Muscle layer of colon (tissue), 2 donors: ENCODE results near the gene TFB1M.
A peak's percentile ranks its signal among the peaks of the same experiment; 100 is the strongest.
"Not testable (repeated sequence)": the region's sequence is repeated elsewhere in the genome, so short reads cannot be mapped to it uniquely, and the experiment has no call there.

Experiments
- H3K27ac ChIP-seq: one replicate; pipeline ENCODE4 v1.7.0; 2013; ENCODE audit warnings: low read depth, mild to moderate bottlenecking, low read length, moderate library complexity
- H3K27me3 ChIP-seq, 2 donors: one replicate each; pipeline ENCODE4 v1.7.0; 2013; ENCODE audit warnings: low read length in 2 of 2, mild to moderate bottlenecking in 2 of 2; ENCODE audit not compliant: insufficient read depth in 2 of 2, control insufficient read depth in 1 of 2
- H3K36me3 ChIP-seq: one replicate; pipeline ENCODE4 v1.7.0; 2013; ENCODE audit warnings: mild to moderate bottlenecking, low read length; ENCODE audit not compliant: insufficient read depth
- H3K4me1 ChIP-seq: one replicate; pipeline ENCODE4 v1.7.0; 2013; ENCODE audit warnings: mild to moderate bottlenecking, low read length; ENCODE audit not compliant: insufficient read depth
- H3K4me3 ChIP-seq, 2 donors: one replicate each; pipeline ENCODE4 v1.7.0; 2013; ENCODE audit warnings: low read length in 2 of 2, low read depth in 1 of 2, mild to moderate bottlenecking in 1 of 2, moderate library complexity in 1 of 2
- H3K9ac ChIP-seq: one replicate; pipeline ENCODE4 v1.7.0; 2013; ENCODE audit warnings: low read length
- H3K9me3 ChIP-seq: one replicate; pipeline ENCODE4 v1.7.0; 2013; ENCODE audit warnings: mild to moderate bottlenecking, low read length
- donor health status: abdominal sarcoma.
- donor health status: Adenocarcinoma of cecum.

The TFB1M gene

DNA sequence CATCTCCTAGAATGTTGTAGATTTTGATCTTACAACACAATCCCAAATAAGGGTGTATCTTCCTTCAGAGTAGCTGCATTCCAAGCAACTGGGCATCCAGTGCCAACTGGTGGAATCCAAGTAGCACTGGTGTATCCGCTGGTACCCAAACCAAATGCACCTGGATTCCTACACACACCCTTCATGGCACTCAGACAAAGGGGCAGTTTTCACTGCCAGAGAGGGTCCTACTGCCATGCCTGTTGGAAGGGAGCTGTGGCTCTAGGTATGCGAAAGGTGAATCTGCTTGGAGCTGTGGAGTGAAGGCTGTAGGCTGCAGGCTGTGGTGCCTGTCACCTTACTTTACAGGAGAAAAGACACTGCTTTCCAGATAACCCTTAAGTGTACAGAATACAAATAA lies 67.5 kb downstream of the TFB1M start:
- peaks cover 13% of the 10 kb centered on the region for H3K4me1 ChIP-seq
- no peaks in the 10 kb centered on the region for H3K27me3 ChIP-seq
- no peak overlapping the region for H3K4me3 ChIP-seq
- H3K27ac ChIP-seq, result no peak overlapping the region
- no peak overlapping the region for H3K9ac ChIP-seq
- no peaks in the 10 kb centered on the region for H3K9me3 ChIP-seq
- H3K36me3 ChIP-seq, result peaks cover 14% of the 10 kb centered on the region

DNA sequence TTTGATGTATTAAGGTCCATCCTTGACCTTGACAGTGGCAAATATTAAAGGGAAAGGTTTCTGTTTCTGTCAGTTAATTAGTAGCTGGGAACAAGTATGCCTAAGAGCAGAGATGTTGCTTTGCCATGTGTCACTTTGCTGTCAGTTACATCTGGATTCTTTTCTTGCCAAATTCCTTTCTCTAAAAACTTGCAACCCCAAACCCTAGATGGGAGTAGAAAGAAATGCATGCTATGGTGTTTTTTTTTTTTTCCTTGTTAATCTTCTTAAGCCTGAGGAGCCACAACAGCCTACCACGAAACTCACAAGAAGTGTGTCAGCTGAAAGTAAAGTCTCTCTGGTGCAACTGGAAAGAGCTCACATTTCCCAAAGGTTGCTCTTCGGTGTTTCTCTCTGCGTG lies 68.5 kb downstream of the TFB1M start:
- Histone ChIP-seq H3K27ac (no peak overlapping the region), H3K9ac (no peak overlapping the region)

DNA sequence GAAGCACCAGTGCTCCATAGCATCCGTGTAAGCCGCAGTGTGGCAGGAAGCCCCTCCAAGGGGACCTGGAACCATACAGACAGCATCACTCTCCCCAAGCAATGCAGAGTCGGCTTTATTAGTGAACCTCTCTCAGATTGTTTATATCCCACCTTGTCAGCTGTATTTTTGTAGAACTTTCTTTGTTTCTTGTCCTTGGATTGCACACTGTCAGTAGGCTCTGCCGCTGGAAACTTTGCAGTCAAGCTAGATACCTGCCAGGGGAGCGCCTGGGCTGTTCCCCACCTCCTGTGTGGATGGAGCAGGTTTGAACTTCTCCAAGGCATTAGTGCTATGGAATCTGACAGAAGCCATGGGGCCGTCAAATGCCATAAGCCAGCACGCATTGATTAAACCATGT lies 69.1 kb downstream of the TFB1M start:
- Histone ChIP-seq H3K27me3 (no peaks in the 10 kb centered on the region), H3K4me3 (no peak overlapping the region), H3K36me3 (peaks cover 11% of the 10 kb centered on the region), H3K27ac (no peak overlapping the region), H3K9me3 (no peaks in the 10 kb centered on the region), H3K9ac (no peak overlapping the region), H3K4me1 (peaks cover 30% of the 10 kb centered on the region)

More for the DNA sequence above, 68.5 kb downstream of the TFB1M start:
- Histone ChIP-seq H3K4me1 (peaks cover 23% of the 10 kb centered on the region), H3K36me3 (peaks cover 14% of the 10 kb centered on the region), H3K4me3 (no peak overlapping the region), H3K27me3 (no peaks in the 10 kb centered on the region), H3K9me3 (no peaks in the 10 kb centered on the region)

DNA sequence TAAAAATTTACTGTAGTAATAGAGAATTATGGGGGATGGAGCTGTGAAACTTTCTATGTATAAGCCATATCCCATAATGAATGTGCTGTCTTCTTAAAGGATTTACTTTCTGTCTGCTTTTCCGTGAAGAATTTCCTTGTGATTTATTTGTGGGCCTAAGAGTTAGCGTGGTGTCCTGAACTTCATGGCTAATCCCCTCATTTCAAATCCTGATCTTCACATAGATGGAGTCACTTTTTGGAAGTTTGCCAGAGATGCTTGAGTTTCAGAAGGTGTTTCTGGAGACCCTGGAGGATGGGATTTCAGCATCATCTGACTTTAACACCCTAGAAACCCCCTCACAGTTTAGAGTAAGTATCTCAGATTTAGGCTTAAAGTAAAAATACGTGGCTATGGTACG lies 69.8 kb downstream of the TFB1M start:
- H3K4me3 ChIP-seq, result no peak overlapping the region
- no peak overlapping the region for H3K9ac ChIP-seq
- H3K4me1 ChIP-seq, result peaks cover 31% of the 10 kb centered on the region
- H3K9me3 ChIP-seq, result no peaks in the 10 kb centered on the region
- H3K36me3 ChIP-seq, result peaks cover 4% of the 10 kb centered on the region
- H3K27me3 ChIP-seq, result no peaks in the 10 kb centered on the region
- H3K27ac ChIP-seq, result no peak overlapping the region

DNA sequence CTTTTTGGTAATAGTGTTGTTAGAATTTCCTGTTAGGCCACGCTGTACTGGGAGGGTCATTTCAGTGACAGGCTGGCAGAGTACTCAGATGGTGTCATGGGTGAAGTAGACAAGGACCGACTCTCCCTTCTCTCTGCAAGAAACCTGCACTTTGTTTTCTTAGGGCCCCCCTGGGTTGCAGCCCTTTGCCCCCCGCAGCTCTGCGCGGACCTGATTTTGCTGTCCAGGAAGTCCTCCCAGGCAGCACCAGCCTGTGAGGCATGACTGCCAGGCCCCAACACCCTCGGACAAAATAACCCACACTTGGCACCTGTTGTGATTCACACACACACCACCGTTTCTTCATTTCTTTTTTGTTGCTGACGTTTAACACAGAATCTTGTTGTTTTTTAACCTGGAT lies 72.3 kb downstream of the TFB1M start:
- H3K9me3 ChIP-seq, result no peaks in the 10 kb centered on the region
- no peaks in the 10 kb centered on the region for H3K27me3 ChIP-seq
- no peak overlapping the region for H3K9ac ChIP-seq
- peak overlapping the region; percentile 40 for H3K27ac ChIP-seq
- peaks cover 23% of the 10 kb centered on the region for H3K4me1 ChIP-seq
- H3K36me3 ChIP-seq, result no peaks in the 10 kb centered on the region
- no peak overlapping the region for H3K4me3 ChIP-seq

DNA sequence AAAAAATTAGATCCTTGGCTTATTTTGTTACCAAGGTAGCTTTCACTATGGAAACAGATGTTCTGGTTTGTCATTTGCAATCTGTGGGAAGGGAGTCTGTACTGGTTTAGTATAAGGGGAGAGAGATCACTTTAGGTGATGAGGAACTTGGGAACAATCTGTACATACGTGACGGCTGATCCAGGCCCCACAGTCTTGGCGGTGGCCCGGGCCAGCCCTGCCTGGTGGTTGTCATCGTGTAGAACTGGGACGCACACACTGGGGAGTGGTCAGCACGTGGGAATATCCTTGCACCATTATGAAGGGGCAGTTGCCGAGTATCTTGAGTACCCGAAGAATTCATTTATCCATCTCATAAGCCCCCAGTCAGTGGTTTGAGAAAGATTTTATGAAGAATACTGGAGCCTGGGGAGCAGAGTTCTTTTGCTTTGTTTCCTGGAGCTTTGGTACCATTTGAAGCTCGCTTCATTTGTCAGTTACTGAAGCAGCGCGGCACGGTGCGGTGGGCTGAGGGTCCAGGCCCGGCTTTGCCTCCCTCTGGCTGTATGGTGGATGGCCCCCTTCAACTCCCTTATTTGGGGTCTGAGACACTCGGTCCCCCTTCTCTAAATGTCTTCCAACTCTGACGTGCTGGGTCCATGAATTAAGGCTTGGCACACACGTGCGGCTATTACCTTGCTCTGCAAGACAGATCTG lies 73.2 kb downstream of the TFB1M start:
- Histone ChIP-seq H3K36me3 (no peaks in the 10 kb centered on the region), H3K27ac (peak overlapping the region; percentile 40), H3K4me3 (no peak overlapping the region), H3K4me1 (peaks cover 23% of the 10 kb centered on the region), H3K9ac (no peak overlapping the region), H3K9me3 (no peaks in the 10 kb centered on the region), H3K27me3 (no peaks in the 10 kb centered on the region)

DNA sequence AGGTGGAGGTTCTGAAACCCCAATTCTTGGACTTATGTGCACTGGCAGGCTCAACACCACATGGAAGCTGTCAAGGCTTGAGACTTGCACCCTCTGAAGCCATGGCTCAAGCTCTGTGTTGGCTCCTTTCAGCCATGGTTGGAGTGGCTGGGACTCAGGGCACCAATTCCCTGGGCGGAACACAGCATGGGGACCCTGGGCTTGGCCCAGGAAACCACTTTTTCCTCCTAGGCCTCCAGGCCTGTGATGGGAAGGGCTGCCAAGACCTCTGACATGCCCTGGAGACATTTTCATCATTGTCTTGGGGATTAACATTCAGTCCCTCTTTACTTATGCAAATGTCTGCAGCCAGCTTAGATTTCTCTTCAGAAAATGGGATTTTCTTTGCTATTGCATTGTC lies 76.7 kb downstream of the TFB1M start:
- Histone ChIP-seq H3K36me3 (no peaks in the 10 kb centered on the region), H3K4me1 (peaks cover 44% of the 10 kb centered on the region), H3K4me3 (no peak overlapping the region), H3K9me3 (no peaks in the 10 kb centered on the region), H3K27ac (no peak overlapping the region), H3K9ac (no peak overlapping the region), H3K27me3 (no peaks in the 10 kb centered on the region)

DNA sequence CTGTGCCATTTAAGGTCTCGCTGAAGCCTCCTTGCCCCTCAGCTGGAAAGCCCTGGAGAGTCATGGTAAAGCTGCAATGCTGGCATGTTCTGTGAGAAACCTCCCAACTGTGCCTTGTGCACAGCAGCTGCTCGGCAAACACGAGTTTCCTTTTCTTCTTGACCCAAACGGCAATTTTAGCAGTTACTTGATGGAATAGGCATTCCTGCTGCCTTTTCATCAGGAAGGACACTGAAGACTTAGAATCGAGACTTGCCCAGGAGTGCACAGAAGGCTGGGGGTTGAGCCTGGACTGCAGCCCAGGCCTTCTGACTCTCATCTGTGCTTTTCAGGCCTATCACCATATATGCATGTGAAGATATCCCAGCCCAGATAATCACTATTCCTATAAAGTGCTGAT lies 79.2 kb downstream of the TFB1M start:
- no peaks in the 10 kb centered on the region for H3K27me3 ChIP-seq
- no peaks in the 10 kb centered on the region for H3K36me3 ChIP-seq
- H3K4me1 ChIP-seq, result peaks cover 28% of the 10 kb centered on the region
- no peak overlapping the region for H3K9ac ChIP-seq
- peak overlapping the region; percentile 70 for H3K27ac ChIP-seq
- H3K9me3 ChIP-seq, result no peaks in the 10 kb centered on the region
- H3K4me3 ChIP-seq, result peak overlapping the region in 1 of 2 donors; percentile 2

DNA sequence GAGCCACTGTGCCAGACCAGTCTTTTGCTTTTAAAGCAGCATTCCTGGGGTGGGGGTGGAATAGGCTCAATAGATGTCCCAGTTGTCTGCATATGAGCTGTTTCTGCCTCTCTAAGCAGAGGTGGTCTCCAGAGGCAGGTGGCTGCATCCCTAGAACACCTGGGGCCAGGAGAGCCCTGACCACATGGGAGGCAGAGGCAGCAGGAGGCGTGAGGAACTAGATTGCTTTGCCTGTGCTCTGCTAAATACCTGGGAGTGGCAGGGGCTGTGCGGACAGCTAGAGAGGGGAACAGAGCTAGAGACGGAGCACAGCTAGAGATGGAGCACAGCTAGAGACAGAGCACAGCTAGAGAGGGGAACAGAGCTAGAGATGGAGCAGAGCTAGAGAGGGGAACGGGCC lies 79.6 kb downstream of the TFB1M start:
- Histone ChIP-seq H3K27ac (peak overlapping the region; percentile 70), H3K27me3 (no peaks in the 10 kb centered on the region), H3K9ac (no peak overlapping the region), H3K9me3 (no peaks in the 10 kb centered on the region), H3K36me3 (no peaks in the 10 kb centered on the region), H3K4me3 (peak overlapping the region in 1 of 2 donors; percentile 2), H3K4me1 (peaks cover 28% of the 10 kb centered on the region)

DNA sequence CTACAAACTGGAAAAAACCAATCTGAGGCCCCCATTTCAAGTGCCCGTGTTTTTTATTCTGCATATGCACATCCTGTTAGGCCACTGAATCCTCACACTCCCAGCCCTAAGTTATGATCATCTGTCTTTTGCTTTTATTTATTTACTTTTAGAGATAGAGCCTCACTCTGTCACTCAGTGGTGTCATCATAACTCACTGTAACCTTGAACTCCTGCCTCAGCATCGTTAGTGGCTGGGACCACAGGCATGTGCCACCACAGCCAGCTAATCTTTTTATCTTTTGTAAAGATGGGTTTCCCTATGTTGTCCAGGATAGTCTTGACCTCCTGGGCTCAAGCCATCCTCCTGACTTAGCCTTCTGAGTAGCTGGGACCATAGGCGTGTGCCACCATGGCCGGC lies 80.1 kb downstream of the TFB1M start:
- H3K27ac ChIP-seq, result peak overlapping the region; percentile 70
- H3K4me1 ChIP-seq, result peaks cover 31% of the 10 kb centered on the region

DNA sequence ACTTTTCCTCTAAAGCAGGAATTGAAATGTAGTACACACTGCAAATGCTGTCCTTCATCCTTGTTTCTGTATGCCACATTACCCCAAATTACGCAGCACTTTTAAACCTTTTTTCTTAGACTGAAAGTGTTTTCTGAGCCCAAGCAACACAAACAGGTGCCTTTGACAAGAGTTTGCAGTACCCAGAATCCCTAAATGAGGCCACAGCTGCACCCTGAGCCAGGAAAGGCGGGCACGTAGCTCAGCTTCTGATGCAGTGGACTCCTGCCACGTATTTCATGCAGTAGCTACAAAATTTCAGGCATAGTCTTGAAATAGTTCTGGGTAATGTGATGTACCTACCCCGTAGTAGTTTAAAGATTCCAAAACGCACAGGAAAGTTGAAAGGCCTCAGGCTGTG lies 81.4 kb downstream of the TFB1M start:
- Histone ChIP-seq H3K4me1 (peaks cover 43% of the 10 kb centered on the region), H3K4me3 (no peak overlapping the region), H3K27me3 (no peaks in the 10 kb centered on the region), H3K27ac (peak overlapping the region; percentile 32), H3K36me3 (no peaks in the 10 kb centered on the region), H3K9me3 (no peaks in the 10 kb centered on the region), H3K9ac (no peak overlapping the region)

More for the DNA sequence above, 80.1 kb downstream of the TFB1M start:
- Histone ChIP-seq H3K27me3 (no peaks in the 10 kb centered on the region), H3K9me3 (no peaks in the 10 kb centered on the region), H3K4me3 (no peak overlapping the region), H3K9ac (no peak overlapping the region), H3K36me3 (no peaks in the 10 kb centered on the region)

DNA sequence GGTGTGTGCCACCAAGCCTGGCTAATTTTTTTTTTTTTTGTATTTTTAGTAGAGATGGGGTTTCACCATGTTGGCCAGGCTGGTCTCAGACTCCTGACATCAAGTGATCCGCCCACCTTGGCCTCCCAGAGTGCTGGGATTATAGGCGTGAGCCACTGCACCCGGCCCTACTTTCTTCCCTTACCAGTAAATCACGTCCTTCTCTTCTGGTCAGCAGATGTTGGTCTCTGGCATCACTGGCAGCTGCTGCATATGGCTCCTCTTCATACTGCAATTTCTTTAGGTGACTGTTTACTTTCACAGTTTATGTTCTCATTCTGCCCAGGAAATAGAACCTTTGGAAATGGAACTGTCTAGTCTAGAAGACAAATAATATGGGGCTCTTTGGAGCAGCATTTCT lies 83.3 kb downstream of the TFB1M start:
- H3K4me1 ChIP-seq, result peaks cover 47% of the 10 kb centered on the region

More for the DNA sequence above, 83.3 kb downstream of the TFB1M start:
- H3K27me3 ChIP-seq, H3K36me3 ChIP-seq, H3K9ac ChIP-seq, H3K4me3 ChIP-seq, H3K9me3 ChIP-seq, H3K27ac ChIP-seq: not testable (repeated sequence)
